Endodermal cell (in vitro differentiated cells): Measurements from ENCODE around the gene VWA1. TPM values are rescaled to one million over a fixed set of nuclear protein-coding genes. Genes with fewer than 3 reads are reported as not detected.

Experiments
- DNase-seq: peaks from one replicate; pipeline ENCODE4 v3.0.0-alpha.2; 2017
- H3K27ac ChIP-seq: 2 replicates; pipeline ENCODE4 v1.5.1; 2013; ENCODE audit warnings: mild to moderate bottlenecking, low read depth, low read length, moderate library complexity
- H3K27me3 ChIP-seq: 2 replicates; pipeline ENCODE4 v1.6.1; 2013; ENCODE audit warnings: mild to moderate bottlenecking, low read length, moderate library complexity; ENCODE audit not compliant: insufficient read depth, control insufficient read depth, poor library complexity, severe bottlenecking
- H3K36me3 ChIP-seq: 2 replicates; pipeline ENCODE4 v1.7.0; 2013; ENCODE audit warnings: mild to moderate bottlenecking, low read length, moderate library complexity; ENCODE audit not compliant: control insufficient read depth, insufficient read depth
- H3K4me1 ChIP-seq: one replicate; pipeline ENCODE4 v1.7.0; 2013; ENCODE audit warnings: low read length; ENCODE audit not compliant: control insufficient read depth, insufficient read depth
- H3K4me3 ChIP-seq: 2 replicates; pipeline ENCODE4 v1.5.1; 2013; ENCODE audit warnings: mild to moderate bottlenecking, low read length, moderate library complexity
- H3K9ac ChIP-seq: 2 replicates; pipeline ENCODE4 v1.6.1; 2013; ENCODE audit warnings: mild to moderate bottlenecking, low read length, moderate library complexity; ENCODE audit not compliant: poor library complexity, severe bottlenecking; ENCODE audit errors: extremely low read depth
- H3K9me3 ChIP-seq: 2 replicates; pipeline ENCODE4 v1.6.1; 2013; ENCODE audit warnings: mild to moderate bottlenecking, low read length, moderate library complexity; ENCODE audit not compliant: control insufficient read depth
- H3K27ac Mint-ChIP-seq: 2 replicates; pipeline ENCODE4 v1.8.0; 2020; ENCODE audit warnings: mixed read lengths
- H3K27me3 Mint-ChIP-seq: 2 replicates; pipeline ENCODE4 v1.8.0; 2021; ENCODE audit warnings: mild to moderate bottlenecking, mixed read lengths; ENCODE audit not compliant: insufficient read depth
- H3K36me3 Mint-ChIP-seq: 2 replicates; pipeline ENCODE4 v1.8.0; 2020; ENCODE audit warnings: low read depth, mixed read lengths
- H3K4me1 Mint-ChIP-seq: 2 replicates; pipeline ENCODE4 v1.8.0; 2020; ENCODE audit warnings: mixed read lengths
- H3K4me3 Mint-ChIP-seq: 2 replicates; pipeline ENCODE4 v1.8.0; 2020; ENCODE audit warnings: mild to moderate bottlenecking, moderate library complexity, mixed read lengths
- H3K9me3 Mint-ChIP-seq: 2 replicates; pipeline ENCODE4 v1.8.0; 2020; ENCODE audit warnings: mild to moderate bottlenecking, mixed read lengths
- WGBS, 2 experiments: methylation state at CpG; one replicate each; pipeline versions ENCODE4 v1.1.5 to v1.1.7; 2013; ENCODE audit warnings: missing lambda C conversion rate in 2 of 2, mixed read lengths in 1 of 2; ENCODE audit not compliant: insufficient coverage in 1 of 2, insufficient read length in 1 of 2; 5-methylcytosine and 5-hydroxymethylcytosine counted together
- total RNA-seq, 2 donors: library from RNA; stranded (reverse); fragmentation: NEBNext Ultra II Directional in 1 of 2; extraction: Animal tissue kit (Norgen Biotek cat#: 25700) in 1 of 2; gene quantifications; 2 replicates in 1 of 2; 3 replicates in 1 of 2; pipeline ENCODE4 v1.2.1, GENCODE V29; 2021
- TF ChIP-seq, protein P1 (sequence below): fragments of 200-600 bp; sonication (generic); conservative IDR thresholded peaks from 2 replicates; pipeline ENCODE4 v1.5.0; 2021; ENCODE audit warnings: antibody characterized with exemption, mild to moderate bottlenecking

Gene VWA1
- total RNA-seq, 2 donors from 2014 or later = 12.7 to 17.4 TPM

DNA sequence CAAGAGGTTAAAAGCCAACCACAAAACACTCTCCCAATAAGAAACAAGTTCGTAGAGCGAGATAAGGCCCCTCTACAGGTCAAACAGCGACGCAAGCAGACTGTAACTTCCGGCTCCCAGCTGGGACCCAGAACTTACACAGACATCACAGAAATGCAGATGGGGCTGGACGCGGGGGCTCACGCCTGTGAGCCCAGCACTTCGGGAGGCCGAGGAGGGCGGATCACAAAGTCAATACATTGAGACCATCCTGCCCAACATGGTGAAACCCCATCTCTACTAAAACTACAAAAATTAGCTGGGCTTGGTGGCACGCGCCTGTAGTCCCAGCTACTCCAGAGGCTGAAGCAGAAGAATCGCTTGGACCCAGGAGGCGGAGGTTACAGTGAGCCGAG, 47.4 kb upstream of the VWA1 start:
- Histone ChIP-seq H3K36me3 (peaks cover 80% of the 10 kb centered on the region), H3K4me1 (no peaks in the 10 kb centered on the region), H3K27me3 (no peaks in the 10 kb centered on the region), H3K4me3 (no peak overlapping the region), H3K27ac (no peak overlapping the region), H3K9ac (no peak overlapping the region), H3K9me3 (no peaks in the 10 kb centered on the region)
- no peaks in the 10 kb centered on the region for H3K27me3 Mint-ChIP-seq
- no peaks in the 10 kb centered on the region for H3K9me3 Mint-ChIP-seq
- no peaks in the 10 kb centered on the region for H3K4me1 Mint-ChIP-seq
- WGBS, 2 experiments = 98 to 100% methylated on average over 9 to 16 of the region's 16 CpGs
- H3K27ac Mint-ChIP-seq = no peak overlapping the region
- TF ChIP-seq, protein P1, sequence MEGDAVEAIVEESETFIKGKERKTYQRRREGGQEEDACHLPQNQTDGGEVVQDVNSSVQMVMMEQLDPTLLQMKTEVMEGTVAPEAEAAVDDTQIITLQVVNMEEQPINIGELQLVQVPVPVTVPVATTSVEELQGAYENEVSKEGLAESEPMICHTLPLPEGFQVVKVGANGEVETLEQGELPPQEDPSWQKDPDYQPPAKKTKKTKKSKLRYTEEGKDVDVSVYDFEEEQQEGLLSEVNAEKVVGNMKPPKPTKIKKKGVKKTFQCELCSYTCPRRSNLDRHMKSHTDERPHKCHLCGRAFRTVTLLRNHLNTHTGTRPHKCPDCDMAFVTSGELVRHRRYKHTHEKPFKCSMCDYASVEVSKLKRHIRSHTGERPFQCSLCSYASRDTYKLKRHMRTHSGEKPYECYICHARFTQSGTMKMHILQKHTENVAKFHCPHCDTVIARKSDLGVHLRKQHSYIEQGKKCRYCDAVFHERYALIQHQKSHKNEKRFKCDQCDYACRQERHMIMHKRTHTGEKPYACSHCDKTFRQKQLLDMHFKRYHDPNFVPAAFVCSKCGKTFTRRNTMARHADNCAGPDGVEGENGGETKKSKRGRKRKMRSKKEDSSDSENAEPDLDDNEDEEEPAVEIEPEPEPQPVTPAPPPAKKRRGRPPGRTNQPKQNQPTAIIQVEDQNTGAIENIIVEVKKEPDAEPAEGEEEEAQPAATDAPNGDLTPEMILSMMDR = no peak
- H3K36me3 Mint-ChIP-seq = peaks cover 90% of the 10 kb centered on the region
- DNase-seq = no peak
- no peak overlapping the region for H3K4me3 Mint-ChIP-seq

DNA sequence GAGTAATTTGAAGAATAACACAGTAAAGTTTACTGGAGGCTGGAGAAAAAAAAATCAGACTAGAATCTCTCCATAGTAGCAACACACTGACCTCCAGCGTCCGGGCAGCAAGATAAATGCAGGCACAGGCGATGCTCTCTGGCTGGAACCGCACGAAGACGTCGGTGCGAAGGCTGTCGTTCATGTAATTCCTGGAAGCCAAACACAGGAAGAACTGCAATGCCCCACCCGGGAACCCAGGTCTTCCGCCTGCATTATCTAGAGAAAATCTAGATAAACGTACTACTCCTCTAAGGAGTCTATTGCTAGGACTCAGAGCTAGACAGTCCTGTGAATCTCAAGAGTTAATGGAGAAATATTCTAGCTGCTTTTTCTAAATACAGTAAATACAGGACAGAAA, 44.8 kb upstream of the VWA1 start:
- no peaks in the 10 kb centered on the region for H3K4me1 ChIP-seq
- Mint-ChIP-seq H3K9me3 (no peaks in the 10 kb centered on the region), H3K4me1 (no peaks in the 10 kb centered on the region), H3K36me3 (peaks cover 97% of the 10 kb centered on the region), H3K27me3 (no peaks in the 10 kb centered on the region), H3K4me3 (no peak overlapping the region), H3K27ac (no peak overlapping the region)
- no peaks in the 10 kb centered on the region for H3K9me3 ChIP-seq
- H3K27me3 ChIP-seq = no peaks in the 10 kb centered on the region
- 97% methylated on average over 12 of the region's 12 CpGs for WGBS, 2 experiments
- DNase-seq = no peak
- H3K36me3 ChIP-seq = peaks cover 92% of the 10 kb centered on the region
- no peak overlapping the region for H3K9ac ChIP-seq
- TF ChIP-seq, protein P1 = no peak
- no peak overlapping the region for H3K27ac ChIP-seq
- no peak overlapping the region for H3K4me3 ChIP-seq

DNA sequence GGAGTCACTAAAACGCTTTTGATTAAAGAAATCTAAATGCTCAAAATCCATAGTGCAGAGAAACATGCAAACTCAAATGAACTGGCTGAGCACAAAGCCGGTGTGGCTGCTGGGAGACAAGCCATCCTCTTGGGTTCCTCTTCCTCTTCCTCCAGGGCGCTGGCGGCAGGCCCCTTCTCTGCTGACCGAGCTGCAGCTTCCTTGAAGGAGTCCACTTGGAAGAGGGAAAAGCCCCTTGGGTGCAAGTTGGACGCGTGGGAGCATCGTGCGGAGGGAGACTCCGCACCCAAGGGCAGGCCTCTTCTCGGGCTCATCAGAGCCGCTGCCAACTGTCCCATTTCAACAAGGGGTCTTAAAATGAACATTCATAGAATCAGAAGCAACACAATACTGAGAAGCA, 44.3 kb upstream of the VWA1 start:
- Mint-ChIP-seq H3K4me1 (no peaks in the 10 kb centered on the region), H3K36me3 (peaks cover 94% of the 10 kb centered on the region), H3K9me3 (no peaks in the 10 kb centered on the region), H3K27me3 (no peaks in the 10 kb centered on the region), H3K4me3 (no peak overlapping the region), H3K27ac (no peak overlapping the region)
- H3K27me3 ChIP-seq = no peaks in the 10 kb centered on the region
- no peak overlapping the region for H3K4me3 ChIP-seq
- no peaks in the 10 kb centered on the region for H3K9me3 ChIP-seq
- peaks cover 91% of the 10 kb centered on the region for H3K36me3 ChIP-seq
- no peak overlapping the region for H3K9ac ChIP-seq
- DNase-seq = no peak
- H3K4me1 ChIP-seq = no peaks in the 10 kb centered on the region
- TF ChIP-seq, protein P1 = no peak
- WGBS, 2 experiments = 96 to 99% methylated on average over 9 to 12 of the region's 12 CpGs
- no peak overlapping the region for H3K27ac ChIP-seq
